ENCODE data around the gene RSPO3. TPM values are rescaled to one million over a fixed set of nuclear protein-coding genes. Genes with fewer than 3 reads are reported as not detected.

RSPO3 gene
- polyA plus RNA-seq, 1 of the 3 experiments (the other 2 are of a cell fraction) = not detected

DNA sequence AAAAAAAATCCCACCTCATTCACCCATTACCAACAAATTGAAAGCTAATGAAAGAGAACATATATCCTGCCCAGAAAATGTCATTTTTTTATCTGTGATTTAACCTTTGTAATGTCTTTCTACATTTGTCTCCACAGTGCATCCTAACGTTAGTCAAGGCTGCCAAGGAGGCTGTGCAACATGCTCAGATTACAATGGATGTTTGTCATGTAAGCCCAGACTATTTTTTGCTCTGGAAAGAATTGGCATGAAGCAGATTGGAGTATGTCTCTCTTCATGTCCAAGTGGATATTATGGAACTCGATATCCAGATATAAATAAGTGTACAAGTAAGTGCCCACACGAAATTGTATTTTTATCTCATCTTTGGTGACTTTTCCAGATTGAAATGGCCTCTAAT, 30.0 kb downstream of the RSPO3 start:
- 4% methylated on average over 3 of the region's 3 CpGs for WGBS (ENCODE audit: low lambda C conversion rate)
- Histone ChIP-seq H3K27ac (ENCODE audit: low read depth in 2 of 2, low read length in 1 of 2) (no peak overlapping the region), H3K27me3 (ENCODE audit: insufficient read depth) (no peaks in the 10 kb centered on the region), H2AFZ (ENCODE audit: low read depth) (no peak overlapping the region), H3K36me3 (replicated peaks in 1 of 2; ENCODE audit: control insufficient read depth in 1 of 2, insufficient read depth in 2 of 2, low read length in 1 of 2) (no peaks in the 10 kb centered on the region), H3K9me3 (no peaks in the 10 kb centered on the region), H3K4me3 (ENCODE audit: low read depth in 2 of 2, low read length in 1 of 2) (no peak overlapping the region), H3F3A (replicated peaks; ENCODE audit: insufficient read depth) (no peaks in the 10 kb centered on the region), H3K9ac (no peak overlapping the region), H3K4me2 (no peak overlapping the region), H3K9me2 (no peaks in the 10 kb centered on the region; the same call in 1 of the 2 replicates), H3K79me2 (ENCODE audit: insufficient read depth) (no peaks in the 10 kb centered on the region), H4K20me1 (ENCODE audit: insufficient read depth) (no peaks in the 10 kb centered on the region; the same call in 1 of the 2 replicates), H3K4me1 (ENCODE audit: control insufficient read depth in 1 of 2, insufficient read depth in 2 of 2, low read depth in 1 of 2, low read length in 1 of 2) (peaks cover 0 to 4% of the 10 kb centered on the region in 2 experiments; a peak in 1 of 4 replicates)
- no peak for DNase-seq
- TF ChIP-seq EZH2phosphoT487 (IDR thresholded peaks at IDR 0.05; ENCODE audit: borderline replicate concordance, low read depth) = no peak
- TF ChIP-seq RAD21 (IDR thresholded peaks at IDR 0.05; ENCODE audit: low read length) = no peak
- no peak for TF ChIP-seq SMC3 (IDR thresholded peaks at IDR 0.05; ENCODE audit: low read depth, low read length)
- no peak for TF ChIP-seq FOXJ3 (CRISPR knock-in tag; IDR thresholded peaks at IDR 0.05)
- TF ChIP-seq ELF1 (IDR thresholded peaks at IDR 0.05) = no peak
- ChIA-PET CTCF (no interaction called here), POLR2A (no interaction called here)

GRCh38 chr6:127154509-127154908, 36.0 kb downstream of the RSPO3 start:
- H3K4me1 ChIP-seq (ENCODE audit: control insufficient read depth in 1 of 2, insufficient read depth in 2 of 2, low read depth in 1 of 2, low read length in 1 of 2) = no peaks in the 10 kb centered on the region
- H4K20me1 ChIP-seq (ENCODE audit: insufficient read depth) = no peaks in the 10 kb centered on the region
- no peak overlapping the region for H3K4me2 ChIP-seq
- no peaks in the 10 kb centered on the region for H3K9me2 ChIP-seq
- H3K36me3 ChIP-seq (replicated peaks in 1 of 2; ENCODE audit: control insufficient read depth in 1 of 2, insufficient read depth in 2 of 2, low read length in 1 of 2) = no peaks in the 10 kb centered on the region
- DNase-seq = no peak
- CTCF ChIA-PET = no interaction called here
- 18% methylated on average over 3 of the region's 3 CpGs for WGBS (ENCODE audit: low lambda C conversion rate)
- no peaks in the 10 kb centered on the region for H3F3A ChIP-seq (replicated peaks; ENCODE audit: insufficient read depth)
- no peak overlapping the region for H3K4me3 ChIP-seq (ENCODE audit: low read depth in 2 of 2, low read length in 1 of 2)
- H3K79me2 ChIP-seq (ENCODE audit: insufficient read depth) = no peaks in the 10 kb centered on the region
- H3K9me3 ChIP-seq = no peaks in the 10 kb centered on the region
- POLR2A ChIA-PET = no interaction called here
- no peak overlapping the region for H3K9ac ChIP-seq
- H3K27ac ChIP-seq (ENCODE audit: low read depth in 2 of 2, low read length in 1 of 2) = no peak overlapping the region
- H2AFZ ChIP-seq (ENCODE audit: low read depth) = no peak overlapping the region
- TF ChIP-seq EZH2phosphoT487 (IDR thresholded peaks at IDR 0.05; ENCODE audit: borderline replicate concordance, low read depth) = no peak
- no peak for TF ChIP-seq RAD21 (IDR thresholded peaks at IDR 0.05; ENCODE audit: low read length)
- TF ChIP-seq GATA2 (CRISPR knock-in tag; IDR thresholded peaks at IDR 0.05) = no peak
- H3K27me3 ChIP-seq (ENCODE audit: insufficient read depth) = 0 out of 2 replicates have a peak, but pooled peaks cover 6% of the 10 kb centered on the region

GRCh38 chr6:127160484-127160883, 42.0 kb downstream of the RSPO3 start:
- H3K4me1 ChIP-seq (ENCODE audit: control insufficient read depth in 1 of 2, insufficient read depth in 2 of 2, low read depth in 1 of 2, low read length in 1 of 2) = no peaks in the 10 kb centered on the region
- H3K27ac ChIP-seq (ENCODE audit: low read depth in 2 of 2, low read length in 1 of 2) = no peak overlapping the region
- H3K9ac ChIP-seq = no peak overlapping the region
- 27% methylated on average over 1 of the region's 1 CpG for WGBS (ENCODE audit: low lambda C conversion rate)
- no peaks in the 10 kb centered on the region for H3K27me3 ChIP-seq (ENCODE audit: insufficient read depth)
- no peaks in the 10 kb centered on the region for H3K9me3 ChIP-seq
- CTCF ChIA-PET = no interaction called here
- POLR2A ChIA-PET = no interaction called here
- H4K20me1 ChIP-seq (ENCODE audit: insufficient read depth) = no peaks in the 10 kb centered on the region
- H3K36me3 ChIP-seq (replicated peaks in 1 of 2; ENCODE audit: control insufficient read depth in 1 of 2, insufficient read depth in 2 of 2, low read length in 1 of 2) = no peaks in the 10 kb centered on the region
- H3K4me3 ChIP-seq (ENCODE audit: low read depth in 2 of 2, low read length in 1 of 2) = no peak overlapping the region
- H3K9me2 ChIP-seq = no peaks in the 10 kb centered on the region
- no peaks in the 10 kb centered on the region for H3F3A ChIP-seq (replicated peaks; ENCODE audit: insufficient read depth)
- no peak for DNase-seq
- H3K79me2 ChIP-seq (ENCODE audit: insufficient read depth) = no peaks in the 10 kb centered on the region
- no peak overlapping the region for H2AFZ ChIP-seq (ENCODE audit: low read depth)
- TF ChIP-seq RFX5 (IDR thresholded peaks at IDR 0.05; ENCODE audit: low read length) (no peak), TEAD4 (IDR thresholded peaks at IDR 0.05; ENCODE audit: borderline replicate concordance, insufficient read depth) (no peak), MAX (IDR thresholded peaks at IDR 0.05; ENCODE audit: low read depth) (no peak), EP300 (IDR thresholded peaks at IDR 0.05; ENCODE audit: borderline replicate concordance in 1 of 2, low read depth in 1 of 2, low read length in 1 of 2) (no peak), FOXJ3 (CRISPR knock-in tag; IDR thresholded peaks at IDR 0.05) (no peak), GATA2 (CRISPR knock-in tag; IDR thresholded peaks at IDR 0.05) (no peak), SMC3 (IDR thresholded peaks at IDR 0.05; ENCODE audit: low read depth, low read length) (no peak), RXRA (IDR thresholded peaks at IDR 0.05; ENCODE audit: borderline replicate concordance, low read depth) (no peak)
- no peak overlapping the region for H3K4me2 ChIP-seq
